K562 (cell line): ENCODE results near the gene PLCG2.

ENCODE experiments used
- CTCF ChIP-seq, 3 experiments: IDR thresholded peaks in 2 of 3; conservative IDR thresholded peaks in 1 of 3; 2 replicates each; pipeline ENCODE4 v1.5.1; 2011 to 2012; ENCODE audit warnings: low read length in 3 of 3, mild to moderate bottlenecking in 3 of 3, control low read depth in 2 of 3, improper control_type of control experiment in 1 of 3, inconsistent platforms in 1 of 3, low read depth in 1 of 3, mixed read lengths in 1 of 3, moderate library complexity in 1 of 3; ENCODE audit not compliant: insufficient read depth in 2 of 3
- EGR1 ChIP-seq: fragments of 450-650 bp; conservative IDR thresholded peaks from 2 replicates; pipeline ENCODE4 v1.6.1; 2017; ENCODE audit warnings: mild to moderate bottlenecking
- LARP7 ChIP-seq: fragments of 450-650 bp; IDR thresholded peaks from 2 replicates; pipeline ENCODE4 v1.6.1; 2016
- NFATC3 ChIP-seq: fragments of 450-650 bp; IDR thresholded peaks from 2 replicates; pipeline ENCODE4 v1.6.1; 2017; ENCODE audit warnings: mild to moderate bottlenecking
- RBM39 ChIP-seq: fragments of 200-400 bp; formaldehyde crosslinking; optimal IDR thresholded peaks from 2 replicates; pipeline ENCODE3; 2018; ENCODE audit warnings: low read depth, low read length
- SIN3A ChIP-seq, 2 experiments: fragments of 150-350 bp in 1 of 2; IDR thresholded peaks; 2 replicates each; pipeline ENCODE4 v1.6.1; 2011 to 2016; ENCODE audit warnings: borderline replicate concordance in 2 of 2, low read depth in 2 of 2, low read length in 2 of 2, mild to moderate bottlenecking in 2 of 2, moderate library complexity in 2 of 2; ENCODE audit not compliant: control insufficient read depth in 1 of 2
- SP1 ChIP-seq: sonication (generic); formaldehyde crosslinking; IDR thresholded peaks from 2 replicates; pipeline ENCODE4 v1.8.1; 2022; ENCODE audit warnings: mild to moderate bottlenecking, missing genetic modification reagents
- YY1 ChIP-seq, 3 experiments: IDR thresholded peaks; 2 replicates each; pipeline ENCODE4 v1.6.1; 2011; ENCODE audit warnings: low read length in 2 of 3, mild to moderate bottlenecking in 2 of 3, moderate library complexity in 2 of 3, borderline replicate concordance in 1 of 3, control low read depth in 1 of 3, low read depth in 1 of 3; ENCODE audit not compliant: insufficient read depth in 3 of 3, insufficient replicate concordance in 2 of 3, control insufficient read depth in 1 of 3, insufficient read length in 1 of 3; ENCODE audit errors: extremely low read depth in 1 of 3
- ZNF143 ChIP-seq: sonication (generic); formaldehyde crosslinking; IDR thresholded peaks from 2 replicates; pipeline ENCODE4 v1.9.0; 2022; ENCODE audit warnings: mild to moderate bottlenecking, missing genetic modification reagents
- ZNF318 ChIP-seq, 2 experiments: fragments of 450-650 bp; IDR thresholded peaks; 2 replicates each; pipeline ENCODE4 v1.6.1; 2016; ENCODE audit warnings: mild to moderate bottlenecking in 2 of 2, borderline replicate concordance in 1 of 2, low read depth in 1 of 2, moderate library complexity in 1 of 2

- TF ChIP-seq LARP7 (no peak), SP1 (CRISPR knock-in tag) (no peak), CTCF (IDR thresholded peaks at IDR 0.05 in 2 of 3, conservative IDR thresholded peaks at IDR 0.05 in 1 of 3; ENCODE audit: insufficient read depth in 2 of 3, low read depth in 1 of 3, low read length in 3 of 3) (no peak), RBM39 (no peak), YY1 (IDR thresholded peaks at IDR 0.05; ENCODE audit: borderline replicate concordance in 1 of 3, control insufficient read depth in 1 of 3, extremely low read depth in 1 of 3, insufficient read depth in 3 of 3, insufficient read length in 1 of 3, insufficient replicate concordance in 2 of 3, low read depth in 1 of 3, low read length in 2 of 3) (no peak), ZNF143 (CRISPR knock-in tag) (no peak), ZNF318 (IDR thresholded peaks at IDR 0.05; ENCODE audit: borderline replicate concordance in 1 of 2, low read depth in 1 of 2) (no peak), SIN3A (IDR thresholded peaks at IDR 0.05; ENCODE audit: borderline replicate concordance in 2 of 2, control insufficient read depth in 1 of 2, low read depth in 2 of 2, low read length in 2 of 2) (no peak), NFATC3 (no peak), EGR1 (no peak)
These were observed 172.5 kb downstream of the PLCG2 start for GRCh38 chr16:81951564-81951963.
